GM21367 (cell line): Measurements from ENCODE around the gene ADGRG2.

Source experiments
- ATAC-seq: cut with Tn5 transposase; IDR thresholded peaks from one replicate; pipeline ENCODE4 v1.9.1; 2021; ENCODE audit not compliant: unreplicated experiment

Gene ADGRG2, protein sequence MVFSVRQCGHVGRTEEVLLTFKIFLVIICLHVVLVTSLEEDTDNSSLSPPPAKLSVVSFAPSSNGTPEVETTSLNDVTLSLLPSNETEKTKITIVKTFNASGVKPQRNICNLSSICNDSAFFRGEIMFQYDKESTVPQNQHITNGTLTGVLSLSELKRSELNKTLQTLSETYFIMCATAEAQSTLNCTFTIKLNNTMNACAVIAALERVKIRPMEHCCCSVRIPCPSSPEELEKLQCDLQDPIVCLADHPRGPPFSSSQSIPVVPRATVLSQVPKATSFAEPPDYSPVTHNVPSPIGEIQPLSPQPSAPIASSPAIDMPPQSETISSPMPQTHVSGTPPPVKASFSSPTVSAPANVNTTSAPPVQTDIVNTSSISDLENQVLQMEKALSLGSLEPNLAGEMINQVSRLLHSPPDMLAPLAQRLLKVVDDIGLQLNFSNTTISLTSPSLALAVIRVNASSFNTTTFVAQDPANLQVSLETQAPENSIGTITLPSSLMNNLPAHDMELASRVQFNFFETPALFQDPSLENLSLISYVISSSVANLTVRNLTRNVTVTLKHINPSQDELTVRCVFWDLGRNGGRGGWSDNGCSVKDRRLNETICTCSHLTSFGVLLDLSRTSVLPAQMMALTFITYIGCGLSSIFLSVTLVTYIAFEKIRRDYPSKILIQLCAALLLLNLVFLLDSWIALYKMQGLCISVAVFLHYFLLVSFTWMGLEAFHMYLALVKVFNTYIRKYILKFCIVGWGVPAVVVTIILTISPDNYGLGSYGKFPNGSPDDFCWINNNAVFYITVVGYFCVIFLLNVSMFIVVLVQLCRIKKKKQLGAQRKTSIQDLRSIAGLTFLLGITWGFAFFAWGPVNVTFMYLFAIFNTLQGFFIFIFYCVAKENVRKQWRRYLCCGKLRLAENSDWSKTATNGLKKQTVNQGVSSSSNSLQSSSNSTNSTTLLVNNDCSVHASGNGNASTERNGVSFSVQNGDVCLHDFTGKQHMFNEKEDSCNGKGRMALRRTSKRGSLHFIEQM

DNA sequence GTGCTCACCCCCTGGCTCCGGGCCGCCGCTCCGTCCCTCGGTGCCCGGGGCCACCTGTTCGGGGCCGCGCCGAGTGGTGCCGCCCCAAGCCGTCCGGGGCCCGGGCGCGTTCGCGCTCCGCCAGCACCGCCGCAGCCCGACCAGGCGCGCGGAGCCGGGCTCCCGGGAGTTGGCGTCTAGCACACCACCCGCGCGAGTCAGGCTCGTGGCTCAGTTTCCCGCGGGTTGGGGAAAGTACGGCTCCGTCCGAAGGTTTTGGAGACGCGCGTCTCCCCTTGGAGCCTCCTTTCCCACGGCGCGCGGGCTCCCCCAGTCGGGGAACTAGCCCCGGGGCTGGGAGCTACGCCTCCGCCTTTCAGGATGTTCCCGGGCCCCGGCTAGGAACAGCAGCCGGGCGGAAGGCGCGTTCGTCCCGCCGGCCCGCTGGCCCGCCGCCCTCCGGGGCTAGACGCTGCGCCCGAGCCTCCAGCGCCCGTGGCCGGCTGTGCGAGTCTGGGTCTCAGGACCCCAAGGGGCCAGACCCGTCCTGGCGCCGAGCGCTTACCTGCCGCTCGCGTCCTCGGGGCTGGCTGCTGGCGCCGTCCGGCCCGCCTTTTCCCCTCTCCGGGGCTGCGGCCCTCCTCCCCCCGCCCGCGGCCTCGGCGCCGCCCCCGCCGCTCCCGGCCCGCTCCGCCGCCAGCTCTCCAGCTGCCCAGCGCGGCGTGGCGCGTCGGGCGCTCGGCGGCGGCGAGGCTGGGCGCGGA, at the start of gene ADGRG2:
Gene ADGRG2, minus strand, starts transcription at position 571 of the 743 bp plus-strand sequence. CDS start 53,634 bp downstream, outside the sequence.
- no peak for ATAC-seq

DNA sequence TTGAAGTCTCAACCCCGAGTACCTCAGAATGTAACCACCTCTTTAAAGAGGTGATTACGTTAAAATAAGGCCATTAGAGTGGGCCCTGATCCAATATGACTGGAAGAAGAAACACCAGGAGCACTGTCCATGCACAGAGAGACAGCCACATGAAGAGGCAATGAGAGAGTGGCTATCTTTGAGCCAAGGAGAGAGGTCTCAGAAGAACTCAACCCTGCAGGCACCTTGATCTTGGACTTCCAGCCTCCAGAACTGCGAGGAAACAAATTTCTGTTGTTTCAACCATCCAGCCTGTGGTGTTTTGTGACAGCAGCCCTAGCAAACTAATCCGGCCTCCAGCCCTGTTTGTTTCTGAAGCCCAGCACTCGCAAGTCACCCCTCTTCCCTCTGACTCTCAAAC, 46.3 kb upstream of the ADGRG2 start:
- no peak for ATAC-seq

DNA sequence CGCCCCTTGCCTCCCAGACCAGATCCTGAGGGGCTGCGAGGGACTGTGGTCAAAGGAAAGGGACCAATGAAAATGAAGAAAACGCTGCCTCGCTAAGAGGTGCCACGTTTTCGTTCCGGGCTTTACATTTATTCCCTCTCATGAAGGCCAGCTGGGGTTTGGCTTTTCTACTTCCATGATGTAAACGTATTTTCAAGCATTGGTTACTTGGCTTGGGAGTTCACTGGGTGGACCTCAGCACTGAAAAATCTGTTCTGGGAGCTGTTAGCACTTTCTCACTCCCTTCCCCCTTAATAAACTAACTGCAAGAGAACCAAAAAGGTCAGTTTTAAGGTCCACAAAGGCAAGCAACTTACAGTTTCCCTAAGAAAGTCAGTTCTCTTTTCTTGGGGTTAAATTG, 40.6 kb upstream of the ADGRG2 start:
- ATAC-seq, result no peak

- ATAC-seq, result no peak
These were observed 33.9 kb upstream of the ADGRG2 start for GRCh38 chrX:19156186-19156585.

DNA sequence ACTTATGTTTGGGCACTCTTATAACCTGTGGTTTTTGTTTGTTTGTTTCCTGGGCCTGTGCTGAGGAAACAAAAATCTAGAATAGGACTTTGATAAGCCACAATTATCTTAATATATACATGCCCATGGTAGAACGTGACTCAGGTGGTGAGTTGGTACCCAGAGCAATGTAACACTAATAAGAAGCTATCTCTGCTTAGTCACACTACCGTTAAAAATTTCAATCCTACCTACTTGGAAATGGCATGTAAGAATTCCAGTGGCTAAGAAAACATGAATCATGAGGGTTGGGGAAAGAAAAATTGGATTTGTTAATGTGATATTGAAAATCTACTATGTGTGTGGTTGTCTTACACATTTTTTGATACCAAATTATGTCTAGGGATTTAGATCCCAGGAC, 30.5 kb upstream of the ADGRG2 start:
- no peak for ATAC-seq

GRCh38 chrX:19137067-19137466, 14.8 kb upstream of the ADGRG2 start:
- ATAC-seq, result no peak

DNA sequence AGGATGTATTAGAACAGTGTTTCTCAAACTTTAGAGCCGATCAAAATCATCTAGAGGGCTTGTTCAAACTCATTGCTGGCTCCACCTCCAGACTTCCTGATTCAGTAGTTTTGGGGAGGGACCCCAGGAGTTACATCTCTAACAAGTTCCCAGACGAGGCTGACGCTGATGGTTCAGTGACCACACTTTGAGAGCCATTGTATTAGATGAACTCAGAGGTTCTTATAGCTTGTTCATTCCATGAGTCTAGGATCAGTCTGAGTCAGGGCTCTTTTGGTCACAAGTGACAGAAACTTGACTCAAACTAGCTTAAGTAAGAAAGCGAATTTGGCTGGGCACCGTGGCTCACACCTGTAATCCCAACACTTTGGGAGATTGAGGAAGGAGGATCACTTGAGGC, 11.5 kb upstream of the ADGRG2 start:
- no peak for ATAC-seq

DNA sequence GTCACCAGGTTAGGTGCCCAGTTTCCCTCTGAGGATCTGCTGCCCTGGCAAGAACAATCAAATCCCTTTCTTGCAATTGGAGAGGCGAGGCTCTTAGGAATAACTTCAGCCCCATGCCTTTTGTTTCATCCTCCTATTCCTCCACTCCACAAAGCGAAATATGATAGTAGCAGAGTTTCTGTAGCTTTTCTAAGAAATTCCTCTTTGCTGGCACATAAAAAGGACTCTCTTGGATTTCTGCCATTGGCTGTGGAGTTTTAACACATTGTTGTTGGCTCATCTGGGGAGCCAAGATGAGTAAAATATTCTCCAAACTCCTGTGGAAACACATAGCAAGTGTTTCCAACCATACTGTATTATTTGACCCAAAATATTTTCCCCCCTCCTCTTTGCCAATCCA, 11.0 kb upstream of the ADGRG2 start:
- no peak for ATAC-seq

GRCh38 chrX:19130628-19131027, 8.4 kb upstream of the ADGRG2 start:
- ATAC-seq, result no peak

- no peak for ATAC-seq
These were observed 7.4 kb upstream of the ADGRG2 start for GRCh38 chrX:19129694-19130093.

DNA sequence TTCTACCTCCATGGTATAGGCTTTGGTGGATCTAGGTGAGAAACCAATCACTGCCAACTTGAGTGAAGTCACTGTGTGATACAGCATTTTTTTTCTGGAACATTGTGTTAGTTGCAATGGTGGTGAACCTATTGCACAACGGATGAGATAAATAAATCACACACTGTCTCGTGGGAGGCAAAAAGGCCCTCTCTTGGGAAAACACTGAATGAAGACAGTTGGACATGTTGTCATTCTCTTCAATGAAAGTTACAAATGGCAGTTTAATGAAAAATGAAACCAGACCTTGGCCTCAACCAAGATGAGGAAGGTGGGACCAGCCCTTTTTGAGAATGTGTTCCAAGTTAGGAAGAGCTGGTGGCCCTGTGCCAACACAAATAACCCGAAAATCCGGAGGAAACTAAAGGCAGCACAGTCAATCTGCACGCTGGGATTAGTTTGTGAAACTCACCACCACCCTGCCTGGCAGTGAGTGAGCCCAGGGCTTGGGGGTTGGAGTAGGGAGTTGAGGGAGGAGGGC, 5.4 kb upstream of the ADGRG2 start:
- ATAC-seq, result no peak

DNA sequence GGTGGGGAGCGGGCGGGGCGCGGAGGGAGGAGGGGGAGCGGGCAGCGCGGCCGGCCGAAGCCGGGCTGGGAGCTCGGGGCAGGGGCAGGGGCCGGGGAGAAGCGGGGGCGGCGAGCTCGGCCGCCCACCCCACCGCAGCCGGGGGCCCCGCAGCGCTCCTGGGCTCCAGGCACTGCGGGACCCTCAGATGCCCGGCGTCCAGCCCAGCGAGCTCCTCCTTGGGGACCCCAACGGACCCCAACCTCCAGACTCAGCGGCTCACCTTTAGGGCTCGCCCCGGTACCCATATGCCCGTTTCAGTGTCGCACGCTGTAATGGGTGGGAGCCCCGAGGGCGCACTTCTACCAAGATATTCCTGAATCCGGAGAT, 357 bp upstream of the ADGRG2 start:
- no peak for ATAC-seq

GRCh38 chrX:19121466-19121865, 802 bp downstream of the ADGRG2 start:
- no peak for ATAC-seq

- ATAC-seq, result no peak
These were observed 11.6 kb downstream of the ADGRG2 start for GRCh38 chrX:19110642-19111041.

- ATAC-seq, result no peak
These were observed 15.2 kb downstream of the ADGRG2 start for GRCh38 chrX:19107035-19107434.

DNA sequence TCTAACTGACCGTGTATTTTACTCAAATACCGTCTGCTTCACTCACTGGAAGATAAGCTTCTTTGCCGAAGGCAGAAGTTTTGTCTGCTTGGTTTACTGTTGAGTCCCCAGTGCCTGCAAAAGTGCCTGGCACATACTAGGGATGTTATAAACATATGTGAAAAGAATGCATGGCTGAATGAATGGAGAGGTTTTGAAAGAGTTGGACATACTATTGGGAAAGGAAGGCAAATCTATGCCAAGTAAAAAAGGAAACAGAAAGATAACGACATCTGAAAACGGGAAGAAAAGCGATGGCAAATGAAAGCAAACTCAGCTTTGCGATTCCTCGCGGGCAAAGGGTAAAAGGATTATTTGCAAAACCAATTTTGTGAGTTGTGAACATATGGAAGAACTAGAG, 21.7 kb downstream of the ADGRG2 start:
- no peak for ATAC-seq

DNA sequence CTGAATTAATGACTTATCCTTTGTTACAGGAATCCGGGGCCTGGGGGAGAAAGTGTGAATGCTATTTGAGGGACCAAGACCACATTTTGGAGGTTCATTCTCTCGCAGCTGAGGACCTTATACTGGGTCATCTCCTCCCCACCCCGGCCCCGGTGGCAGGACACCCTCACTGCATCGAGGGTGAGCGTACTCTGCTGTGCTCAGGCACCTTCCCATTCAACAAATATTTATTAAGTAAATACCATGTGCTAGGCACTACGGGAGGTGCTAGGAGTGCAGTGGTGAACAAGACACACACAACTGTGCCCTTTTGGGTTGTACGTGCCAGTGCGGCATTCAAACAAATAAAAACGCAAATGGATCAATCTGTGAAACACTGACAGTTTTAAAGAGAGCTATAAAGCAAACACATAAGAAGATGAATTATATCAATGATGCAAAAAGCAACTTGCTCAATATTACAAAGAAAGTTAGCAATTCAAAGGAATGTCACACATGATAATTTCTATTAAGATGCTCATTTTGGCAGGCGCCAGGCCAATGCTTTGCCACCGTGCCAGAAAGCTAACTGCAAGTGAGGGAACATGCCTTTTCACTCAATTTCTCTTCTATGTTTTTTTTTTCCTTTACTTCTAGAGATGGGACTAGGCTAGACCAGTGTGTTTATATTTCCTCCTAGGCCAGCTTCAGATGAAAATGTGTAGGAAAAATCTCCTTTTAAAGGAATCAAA, 24.6 kb downstream of the ADGRG2 start:
- ATAC-seq, result no peak

GRCh38 chrX:19096586-19096985, 25.7 kb downstream of the ADGRG2 start:
- ATAC-seq, result no peak

GRCh38 chrX:19094654-19095053, 27.6 kb downstream of the ADGRG2 start:
- ATAC-seq, result no peak

DNA sequence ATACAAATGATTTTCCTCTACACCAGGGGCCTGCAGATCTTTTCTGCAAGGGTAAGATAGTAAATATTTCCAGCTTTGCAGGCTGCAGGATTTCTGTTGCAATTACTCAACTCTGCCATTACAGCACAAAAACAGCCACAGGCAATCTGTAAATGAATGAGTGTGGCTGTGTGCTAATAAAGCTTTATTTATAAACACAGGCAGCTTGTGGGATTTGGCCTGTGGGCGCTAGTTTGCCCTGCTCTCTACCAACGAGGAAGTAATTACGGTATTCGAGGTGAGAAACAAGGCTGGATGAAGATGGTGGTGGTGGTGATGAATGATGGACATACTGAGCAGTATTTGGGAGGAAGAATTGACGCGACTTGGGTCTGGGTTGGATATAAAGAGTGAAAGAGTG, 30.7 kb downstream of the ADGRG2 start:
- no peak for ATAC-seq
